GM12878 (cell line): Measurements from ENCODE around the gene OSGEP.

Experiments
- ATF3 ChIP-seq: IDR thresholded peaks from 2 replicates; pipeline ENCODE4 v1.6.1; 2011; ENCODE audit warnings: low read depth, mild to moderate bottlenecking, low read length, moderate library complexity, borderline replicate concordance; ENCODE audit errors: extremely low read depth
- BCL11A ChIP-seq: IDR thresholded peaks from 2 replicates; pipeline ENCODE4 v1.6.1; 2011; ENCODE audit warnings: low read depth, low read length
- CHD2 ChIP-seq: IDR thresholded peaks from 2 replicates; pipeline ENCODE4 v1.6.1; 2011; ENCODE audit warnings: low read depth, low read length, improper control_type of control experiment, borderline replicate concordance
- CTCF ChIP-seq, 3 experiments: IDR thresholded peaks in 2 of 3; conservative IDR thresholded peaks in 1 of 3; 2 replicates each; pipeline ENCODE4 v1.5.1; 2011; ENCODE audit warnings: low read depth in 3 of 3, low read length in 3 of 3, mild to moderate bottlenecking in 3 of 3, control low read depth in 2 of 3, moderate library complexity in 2 of 3, inconsistent platforms in 1 of 3, mixed read lengths in 1 of 3; ENCODE audit not compliant: control insufficient read depth in 2 of 3, insufficient read depth in 1 of 3; ENCODE audit errors: extremely low read depth in 1 of 3
- EP300 ChIP-seq, 2 experiments: fragments of 150-350 bp in 1 of 2; IDR thresholded peaks; 2 replicates each; pipeline ENCODE4 v1.6.1; 2011 to 2012; ENCODE audit warnings: low read depth in 2 of 2, low read length in 2 of 2, borderline replicate concordance in 1 of 2, improper control_type of control experiment in 1 of 2, inconsistent platforms in 1 of 2; ENCODE audit not compliant: control insufficient read depth in 1 of 2
- GABPA ChIP-seq: IDR thresholded peaks from 2 replicates; pipeline ENCODE4 v1.6.1; 2014; ENCODE audit warnings: antibody characterized with exemption, low read depth, mild to moderate bottlenecking, inconsistent platforms
- HSF1 ChIP-seq: fragments of 150-350 bp; IDR thresholded peaks from 2 replicates; pipeline ENCODE4 v1.6.1; 2014; ENCODE audit warnings: mild to moderate bottlenecking, low read depth, low read length
- ZSCAN29 ChIP-seq: fragments of 450-650 bp; IDR thresholded peaks from 2 replicates; pipeline ENCODE4 v1.6.1; 2017; ENCODE audit warnings: mild to moderate bottlenecking, moderate library complexity

GRCh38 chr14:20412411-20412810 lies 42.2 kb downstream of the OSGEP start:
- TF ChIP-seq EP300 (IDR thresholded peaks at IDR 0.05; ENCODE audit: borderline replicate concordance in 1 of 2, control insufficient read depth in 1 of 2, low read depth in 2 of 2, low read length in 2 of 2) (no peak), HSF1 (no peak), CTCF (IDR thresholded peaks at IDR 0.05 in 2 of 3, conservative IDR thresholded peaks at IDR 0.05 in 1 of 3; ENCODE audit: control insufficient read depth in 2 of 3, extremely low read depth in 1 of 3, insufficient read depth in 1 of 3, low read depth in 3 of 3, low read length in 3 of 3) (no peak), ATF3 (no peak), ZSCAN29 (no peak), BCL11A (no peak), GABPA (no peak), CHD2 (no peak)
